ENCODE results near the gene TMPRSS11B.

TMPRSS11B gene

DNA sequence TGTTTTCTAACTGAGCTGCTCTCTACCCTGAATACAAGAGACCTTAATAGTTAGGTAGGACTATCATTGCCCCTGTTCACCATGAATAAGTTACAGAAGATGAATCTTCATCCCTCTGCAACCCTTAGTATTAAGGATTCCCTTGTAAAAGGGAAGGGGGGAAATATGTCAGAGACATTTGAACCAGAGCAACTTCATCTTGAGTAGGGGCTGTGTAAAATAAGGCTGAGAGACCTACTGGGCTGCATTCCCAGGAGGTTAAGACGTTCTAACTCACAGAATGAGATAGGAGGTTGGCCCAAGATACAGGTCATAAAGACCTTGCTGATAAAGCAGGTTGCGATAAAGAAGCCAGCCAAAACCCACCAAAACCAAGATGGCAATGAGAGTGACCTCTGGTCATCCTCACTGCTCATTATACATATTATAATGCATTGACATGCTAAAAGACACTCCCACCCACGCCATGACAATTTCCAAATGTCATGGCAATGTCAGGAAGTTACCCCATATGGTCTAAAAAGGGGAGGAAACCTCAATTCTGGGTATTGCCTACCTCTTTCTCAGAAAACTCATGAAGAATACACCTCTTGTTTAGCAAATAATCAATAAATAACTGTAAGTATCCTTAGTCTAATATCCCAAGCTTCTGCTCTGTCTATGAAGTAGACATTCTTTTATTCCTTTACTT, 19.5 kb upstream of the TMPRSS11B start:
- DNase-seq (ENCODE audit: extremely low read depth, insufficient read length), result no peak
- TF ChIP-seq, protein P1, sequence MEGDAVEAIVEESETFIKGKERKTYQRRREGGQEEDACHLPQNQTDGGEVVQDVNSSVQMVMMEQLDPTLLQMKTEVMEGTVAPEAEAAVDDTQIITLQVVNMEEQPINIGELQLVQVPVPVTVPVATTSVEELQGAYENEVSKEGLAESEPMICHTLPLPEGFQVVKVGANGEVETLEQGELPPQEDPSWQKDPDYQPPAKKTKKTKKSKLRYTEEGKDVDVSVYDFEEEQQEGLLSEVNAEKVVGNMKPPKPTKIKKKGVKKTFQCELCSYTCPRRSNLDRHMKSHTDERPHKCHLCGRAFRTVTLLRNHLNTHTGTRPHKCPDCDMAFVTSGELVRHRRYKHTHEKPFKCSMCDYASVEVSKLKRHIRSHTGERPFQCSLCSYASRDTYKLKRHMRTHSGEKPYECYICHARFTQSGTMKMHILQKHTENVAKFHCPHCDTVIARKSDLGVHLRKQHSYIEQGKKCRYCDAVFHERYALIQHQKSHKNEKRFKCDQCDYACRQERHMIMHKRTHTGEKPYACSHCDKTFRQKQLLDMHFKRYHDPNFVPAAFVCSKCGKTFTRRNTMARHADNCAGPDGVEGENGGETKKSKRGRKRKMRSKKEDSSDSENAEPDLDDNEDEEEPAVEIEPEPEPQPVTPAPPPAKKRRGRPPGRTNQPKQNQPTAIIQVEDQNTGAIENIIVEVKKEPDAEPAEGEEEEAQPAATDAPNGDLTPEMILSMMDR (IDR thresholded peaks at IDR 0.05; ENCODE audit: insufficient read depth, low read length, poor library complexity, severe bottlenecking), result no peak
- Histone ChIP-seq H3K36me3 (ENCODE audit: control insufficient read depth, insufficient read depth, low read length) (no peaks in the 10 kb centered on the region), H3K27me3 (replicated peaks; ENCODE audit: control insufficient read depth, insufficient read depth, low read length) (no peaks in the 10 kb centered on the region), H3K4me3 (replicated peaks; ENCODE audit: low read depth, low read length) (no peak overlapping the region)

DNA sequence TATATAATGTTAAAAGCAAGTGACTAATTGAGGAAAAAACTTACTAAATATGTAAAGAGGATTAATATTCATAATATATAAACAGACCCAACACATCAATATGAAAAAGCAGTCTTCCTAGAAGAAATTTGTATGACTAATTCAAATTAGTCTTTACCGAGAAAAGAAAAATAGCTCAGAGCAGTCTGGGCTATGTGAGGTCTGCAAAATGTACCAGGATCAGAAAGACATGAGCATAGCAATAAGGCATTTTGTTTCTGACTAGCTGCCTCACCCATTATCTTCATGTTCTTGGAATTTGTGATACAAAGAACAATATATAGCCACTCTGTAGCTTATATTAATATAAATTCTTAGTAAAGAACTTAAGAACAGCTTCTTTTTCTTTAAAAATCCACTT, 13.7 kb upstream of the TMPRSS11B start:
- no peak overlapping the region for H3K4me3 ChIP-seq (replicated peaks; ENCODE audit: low read depth, low read length)
- no peak for DNase-seq (ENCODE audit: extremely low read depth, insufficient read length)
- TF ChIP-seq, protein P1 (IDR thresholded peaks at IDR 0.05; ENCODE audit: insufficient read depth, low read length, poor library complexity, severe bottlenecking), result no peak
- no peaks in the 10 kb centered on the region for H3K36me3 ChIP-seq (ENCODE audit: control insufficient read depth, insufficient read depth, low read length)
- no peaks in the 10 kb centered on the region for H3K27me3 ChIP-seq (replicated peaks; ENCODE audit: control insufficient read depth, insufficient read depth, low read length)

- Histone ChIP-seq H3K4me3 (replicated peaks; ENCODE audit: low read depth, low read length) (no peak overlapping the region), H3K36me3 (ENCODE audit: control insufficient read depth, insufficient read depth, low read length) (no peaks in the 10 kb centered on the region), H3K27me3 (replicated peaks; ENCODE audit: control insufficient read depth, insufficient read depth, low read length) (no peaks in the 10 kb centered on the region)
- TF ChIP-seq, protein P1 (IDR thresholded peaks at IDR 0.05; ENCODE audit: insufficient read depth, low read length, poor library complexity, severe bottlenecking), result no peak
- no peak for DNase-seq (ENCODE audit: extremely low read depth, insufficient read length)
These were observed 12.2 kb upstream of the TMPRSS11B start for GRCh38 chr4:68257719-68258118.

- no peak overlapping the region for H3K4me3 ChIP-seq (replicated peaks; ENCODE audit: low read depth, low read length)
- no peaks in the 10 kb centered on the region for H3K27me3 ChIP-seq (replicated peaks; ENCODE audit: control insufficient read depth, insufficient read depth, low read length)
- DNase-seq (ENCODE audit: extremely low read depth, insufficient read length), result no peak
- H3K36me3 ChIP-seq (ENCODE audit: control insufficient read depth, insufficient read depth, low read length), result no peaks in the 10 kb centered on the region
- TF ChIP-seq, protein P1 (IDR thresholded peaks at IDR 0.05; ENCODE audit: insufficient read depth, low read length, poor library complexity, severe bottlenecking), result no peak
These were observed 10.8 kb upstream of the TMPRSS11B start for GRCh38 chr4:68256284-68256683.

DNA sequence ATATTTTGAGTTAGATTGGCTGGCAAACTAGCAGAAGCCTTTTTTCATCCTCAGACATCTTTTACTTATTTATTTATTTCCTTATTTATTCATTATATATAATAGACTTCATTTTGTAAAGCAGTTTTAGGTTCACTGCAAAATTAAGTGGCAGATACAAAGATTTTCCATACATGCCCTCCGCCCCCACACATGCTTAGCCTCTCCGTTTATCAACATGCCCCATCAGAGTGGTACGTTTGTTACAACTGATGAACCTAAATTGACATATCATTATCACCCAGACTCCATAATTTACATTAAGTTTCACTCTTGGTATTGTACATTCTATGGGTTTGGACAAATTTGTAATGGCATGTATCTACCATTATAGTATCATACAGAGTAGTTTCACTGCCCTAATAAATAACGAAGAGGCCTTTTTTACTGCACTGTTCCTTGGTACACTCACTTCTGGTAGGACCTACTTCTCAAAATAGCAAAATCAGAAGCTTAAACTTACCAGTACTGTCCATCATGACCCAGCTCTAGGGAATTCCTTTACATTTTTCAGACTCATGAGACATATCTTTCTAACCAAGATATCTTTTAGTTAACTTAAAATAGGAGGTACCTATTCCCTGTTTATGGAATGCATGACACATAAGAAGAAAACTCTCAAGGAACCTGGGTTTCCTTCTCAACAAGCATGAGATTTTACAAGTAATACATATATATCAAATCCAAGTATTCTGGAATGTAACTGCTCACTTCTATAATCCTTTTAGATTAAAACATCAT, 4.8 kb upstream of the TMPRSS11B start:
- Histone ChIP-seq H3K36me3 (ENCODE audit: control insufficient read depth, insufficient read depth, low read length) (no peaks in the 10 kb centered on the region), H3K27me3 (replicated peaks; ENCODE audit: control insufficient read depth, insufficient read depth, low read length) (no peaks in the 10 kb centered on the region), H3K4me3 (replicated peaks; ENCODE audit: low read depth, low read length) (no peak overlapping the region)
- TF ChIP-seq, protein P1 (IDR thresholded peaks at IDR 0.05; ENCODE audit: insufficient read depth, low read length, poor library complexity, severe bottlenecking), result no peak
- no peak for DNase-seq (ENCODE audit: extremely low read depth, insufficient read length)

All from GM06990 (cell line).